ES-I3 (cell line): ENCODE data around the gene UNCX.
A peak's percentile ranks its signal among the peaks of the same experiment; 100 is the strongest.
"Not testable (repeated sequence)": the region's sequence is repeated elsewhere in the genome, so short reads cannot be mapped to it uniquely, and the experiment has no call there.

Source experiments
- H3K36me3 ChIP-seq: 2 replicates; pipeline ENCODE4 v1.6.1; 2013; ENCODE audit warnings: mild to moderate bottlenecking, low read length, control low read depth, moderate library complexity; ENCODE audit not compliant: insufficient read depth
- H3K4me1 ChIP-seq: 2 replicates; pipeline ENCODE4 v1.6.1; 2013; ENCODE audit warnings: mild to moderate bottlenecking, control low read depth, low read length; ENCODE audit not compliant: insufficient read depth
- H3K9ac ChIP-seq: 2 replicates; pipeline ENCODE4 v1.6.1; 2013; ENCODE audit warnings: low read depth, mild to moderate bottlenecking, low read length, moderate library complexity
- H3K9me3 ChIP-seq: 2 replicates; pipeline ENCODE4 v1.6.1; 2013; ENCODE audit warnings: mild to moderate bottlenecking, low read length, moderate library complexity; ENCODE audit not compliant: control insufficient read depth, insufficient read depth

The UNCX gene

GRCh38 chr7:1205742-1206141 lies 26.9 kb upstream of the UNCX start:
- H3K4me1 ChIP-seq, H3K9ac ChIP-seq, H3K9me3 ChIP-seq, H3K36me3 ChIP-seq: not testable (repeated sequence)

GRCh38 chr7:1209097-1209496 lies 23.6 kb upstream of the UNCX start:
- H3K9ac ChIP-seq: no peak overlapping the region
- H3K9me3 ChIP-seq: no peaks in the 10 kb centered on the region
- no peaks in the 10 kb centered on the region for H3K36me3 ChIP-seq
- H3K4me1 ChIP-seq: no peaks in the 10 kb centered on the region

DNA sequence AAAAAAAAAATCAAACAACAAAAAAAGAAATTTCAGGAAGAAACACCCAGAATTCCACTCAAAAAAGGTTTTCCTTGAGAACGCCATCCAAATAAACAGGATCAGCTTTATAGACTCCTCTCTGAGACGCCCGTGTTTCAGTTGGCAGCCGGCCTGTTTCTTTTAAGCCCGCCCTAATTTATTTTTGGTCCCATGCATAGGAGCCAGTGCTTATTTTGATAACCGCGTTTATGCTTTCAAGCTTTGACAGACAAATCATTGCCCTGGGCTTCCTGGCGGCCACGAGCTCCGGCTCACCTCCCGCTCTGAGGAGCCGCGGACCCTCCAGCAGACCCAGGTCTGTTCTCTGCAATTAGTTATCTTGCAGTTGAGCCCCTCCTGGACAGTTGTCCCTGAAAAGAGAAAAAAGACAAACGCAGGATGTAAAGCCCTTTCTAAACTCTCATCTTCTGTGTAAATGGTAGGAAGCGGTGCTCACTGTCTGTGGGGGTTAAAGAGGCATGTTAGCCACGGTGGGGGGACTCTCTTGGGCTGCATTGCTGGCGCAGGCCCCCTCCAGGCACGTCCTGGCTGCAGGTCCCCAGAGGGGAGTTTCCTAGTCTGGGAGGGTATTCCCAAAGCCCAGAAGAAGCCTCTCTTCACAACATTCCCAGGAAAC lies 22.2 kb upstream of the UNCX start:
- Histone ChIP-seq H3K9ac (no peak overlapping the region), H3K4me1 (no peaks in the 10 kb centered on the region), H3K36me3 (no peaks in the 10 kb centered on the region), H3K9me3 (no peaks in the 10 kb centered on the region)

DNA sequence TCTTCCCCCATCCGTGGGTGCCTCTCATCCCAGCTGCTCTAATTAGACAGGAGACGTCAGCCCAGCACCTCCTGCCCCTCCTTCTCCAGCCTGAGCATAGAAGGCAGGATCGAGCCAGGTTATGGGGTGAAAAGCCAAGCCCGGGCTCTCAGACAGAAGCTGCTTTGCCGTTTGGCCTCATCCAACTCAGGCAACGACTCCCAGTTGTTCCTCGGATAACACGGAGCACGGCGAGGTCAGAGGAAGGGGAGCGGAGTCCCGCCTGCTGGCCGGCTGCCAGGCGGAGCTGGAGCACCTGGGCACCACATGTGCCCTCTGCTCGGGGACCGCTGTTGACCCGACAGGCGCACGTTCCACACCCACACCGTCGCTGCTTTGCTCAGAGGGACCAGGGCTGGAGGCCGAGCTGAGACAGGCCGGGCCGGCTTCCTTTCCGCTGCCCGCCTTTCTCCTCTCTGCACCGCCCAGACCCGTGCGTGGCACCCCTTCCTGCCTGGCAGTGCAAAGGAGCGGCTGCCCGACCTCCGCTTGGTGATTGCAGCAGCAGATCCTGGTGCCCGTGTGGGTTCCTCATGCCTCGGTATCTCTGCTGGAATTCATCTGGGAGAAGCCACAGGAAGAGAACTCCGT lies 21.6 kb upstream of the UNCX start:
- Histone ChIP-seq H3K36me3 (no peaks in the 10 kb centered on the region), H3K9ac (no peak overlapping the region), H3K9me3 (no peaks in the 10 kb centered on the region)

DNA sequence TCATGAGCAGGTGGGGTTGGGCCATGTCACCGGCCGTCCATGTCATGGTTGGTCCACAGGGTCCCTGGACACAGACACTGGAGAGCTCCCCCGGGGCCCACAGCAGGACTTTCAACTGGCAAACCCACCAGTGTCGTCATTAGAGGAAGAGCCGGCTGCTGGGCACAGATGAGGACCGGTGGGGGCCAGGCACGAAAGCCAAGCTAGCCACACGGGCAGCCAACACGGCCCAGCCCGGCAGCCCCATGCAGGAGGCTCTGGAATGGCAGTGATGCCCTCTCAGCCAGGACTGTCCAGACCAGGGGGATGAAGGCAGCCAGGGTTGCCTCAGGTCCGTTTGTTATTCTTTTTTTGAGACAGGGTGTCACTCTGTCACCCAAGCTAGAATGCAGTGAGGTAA lies 21.1 kb upstream of the UNCX start:
- Histone ChIP-seq H3K9ac (no peak overlapping the region), H3K9me3 (no peaks in the 10 kb centered on the region), H3K4me1 (no peaks in the 10 kb centered on the region), H3K36me3 (no peaks in the 10 kb centered on the region)

More for the DNA sequence above, 21.6 kb upstream of the UNCX start:
- no peaks in the 10 kb centered on the region for H3K4me1 ChIP-seq

DNA sequence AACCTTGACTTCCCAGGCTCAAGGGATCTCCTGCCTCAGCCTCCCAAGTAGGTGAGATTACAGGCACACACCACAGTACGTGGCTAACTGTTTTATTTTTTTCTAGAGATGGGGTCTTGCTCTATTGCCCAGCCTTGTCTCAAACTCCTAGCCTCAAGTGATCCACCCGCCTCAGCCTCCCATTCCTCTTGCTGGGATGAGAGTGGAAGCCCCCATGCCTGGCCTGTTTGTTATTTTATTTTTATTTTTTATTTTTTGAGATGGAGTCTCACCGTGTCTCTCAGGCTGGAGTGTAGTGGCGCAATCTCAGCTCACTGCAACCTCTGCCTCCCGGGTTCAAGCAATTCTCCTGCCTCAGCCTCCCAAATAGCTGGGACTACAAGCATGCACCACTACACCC lies 20.6 kb upstream of the UNCX start:
- not testable (repeated sequence) for H3K9me3 ChIP-seq, H3K9ac ChIP-seq, H3K36me3 ChIP-seq, H3K4me1 ChIP-seq

GRCh38 chr7:1214516-1214915 lies 18.2 kb upstream of the UNCX start:
- Histone ChIP-seq H3K4me1 (no peaks in the 10 kb centered on the region), H3K9me3 (no peaks in the 10 kb centered on the region), H3K36me3 (no peaks in the 10 kb centered on the region), H3K9ac (no peak overlapping the region)

GRCh38 chr7:1218541-1219165 lies 14.0 kb upstream of the UNCX start:
- no peaks in the 10 kb centered on the region for H3K9me3 ChIP-seq
- peaks cover 6% of the 10 kb centered on the region; the same call in 1 of the 2 replicates for H3K4me1 ChIP-seq
- H3K36me3 ChIP-seq: no peaks in the 10 kb centered on the region
- H3K9ac ChIP-seq: no peak overlapping the region

DNA sequence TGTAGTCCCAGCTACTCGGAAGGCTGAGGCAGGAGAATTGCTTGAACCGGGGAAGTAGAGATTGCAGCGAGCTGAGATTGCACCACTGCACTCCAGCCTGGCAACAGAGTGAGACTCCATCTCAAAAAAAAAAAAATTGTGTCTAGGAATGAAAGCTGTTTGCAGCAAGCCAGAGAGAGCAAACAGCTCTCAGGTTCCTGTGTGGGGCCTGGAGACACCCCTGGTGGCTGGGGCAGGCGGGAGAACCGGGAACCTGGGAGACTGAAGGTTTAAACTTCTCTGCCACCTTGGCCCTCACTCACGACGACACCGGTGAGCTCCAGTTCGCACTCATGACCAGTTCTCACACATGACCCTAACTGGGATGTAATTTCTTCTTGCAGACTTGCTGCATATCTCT lies 13.2 kb upstream of the UNCX start:
- H3K4me1 ChIP-seq: peaks cover 6% of the 10 kb centered on the region; the same call in 1 of the 2 replicates
- no peaks in the 10 kb centered on the region for H3K36me3 ChIP-seq
- no peaks in the 10 kb centered on the region for H3K9me3 ChIP-seq
- no peak overlapping the region for H3K9ac ChIP-seq

GRCh38 chr7:1220000-1220726 lies 12.5 kb upstream of the UNCX start:
- Histone ChIP-seq H3K9ac (no peak overlapping the region), H3K36me3 (no peaks in the 10 kb centered on the region), H3K4me1 (peaks cover 6% of the 10 kb centered on the region; the same call in 1 of the 2 replicates), H3K9me3 (no peaks in the 10 kb centered on the region)

- Histone ChIP-seq H3K9ac (no peak overlapping the region), H3K36me3 (no peaks in the 10 kb centered on the region)
Measured at GRCh38 chr7:1220977-1221745, 11.5 kb upstream of the UNCX start.

DNA sequence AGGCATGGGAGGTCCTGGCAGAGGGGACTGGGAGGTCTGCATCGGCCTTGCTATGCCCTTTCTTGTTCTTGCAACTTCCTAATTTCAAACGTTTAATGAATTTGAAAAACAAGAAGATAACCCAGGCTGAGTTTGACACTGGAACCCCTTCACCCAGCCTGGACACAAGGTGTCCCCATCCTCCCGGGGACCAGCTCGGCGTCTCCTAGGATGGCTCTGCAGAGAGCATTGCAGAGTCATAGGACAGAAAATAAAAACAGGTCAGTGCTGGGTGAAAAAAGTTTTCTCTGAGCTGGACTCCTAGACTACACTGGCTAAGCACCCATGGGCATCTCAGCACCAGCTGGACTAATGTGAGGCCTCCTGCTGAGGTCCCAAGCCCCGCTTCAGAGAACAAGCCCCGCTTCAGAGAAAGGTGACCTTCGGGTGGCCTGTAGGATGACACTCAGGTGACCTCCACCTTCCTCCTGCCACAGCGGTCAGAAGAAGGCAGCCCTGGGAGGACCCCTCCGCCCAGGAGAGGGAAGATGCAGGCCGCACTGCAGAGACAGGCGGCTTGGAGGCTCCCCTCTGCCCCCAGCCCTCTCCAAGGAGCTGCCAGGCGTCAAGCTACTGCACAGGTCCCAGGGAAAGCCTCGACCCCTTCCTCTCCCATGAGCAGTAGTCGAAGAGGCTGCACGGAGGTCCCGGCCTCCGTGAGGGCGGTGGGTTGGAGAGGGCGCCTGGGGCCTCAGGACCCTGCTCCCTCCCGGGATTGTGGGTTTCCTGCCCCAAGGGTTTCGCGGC lies 9.3 kb upstream of the UNCX start:
- Histone ChIP-seq H3K36me3 (no peaks in the 10 kb centered on the region), H3K9ac (peak overlapping the region; percentile 15), H3K4me1 (peaks cover 18% of the 10 kb centered on the region; the same call in 1 of the 2 replicates), H3K9me3 (no peaks in the 10 kb centered on the region)

More at GRCh38 chr7:1220977-1221745, 11.5 kb upstream of the UNCX start:
- Histone ChIP-seq H3K4me1 (peaks cover 8% of the 10 kb centered on the region; the same call in 1 of the 2 replicates), H3K9me3 (no peaks in the 10 kb centered on the region)

GRCh38 chr7:1224086-1224716 lies 8.5 kb upstream of the UNCX start:
- Histone ChIP-seq H3K36me3 (no peaks in the 10 kb centered on the region), H3K4me1 (peaks cover 18% of the 10 kb centered on the region; the same call in 1 of the 2 replicates), H3K9me3 (no peaks in the 10 kb centered on the region), H3K9ac (peak overlapping the region; percentile 15; the same call in 1 of the 2 replicates)
